Fibroblast of pulmonary artery (primary cell): Measurements from ENCODE around the gene SIRPD.

Source experiments
- DNase-seq: peaks from one replicate; pipeline ENCODE4 v3.0.0-alpha.2; 2010; ENCODE audit warnings: low read depth
- H3K4me3 ChIP-seq: replicated peaks from 2 replicates; pipeline ENCODE4 v1.5.1; 2011; ENCODE audit warnings: low read depth, mild to moderate bottlenecking, control low read depth, low read length, moderate library complexity
- CTCF ChIP-seq: IDR thresholded peaks from 2 replicates; pipeline ENCODE4 v1.5.1; 2011; ENCODE audit warnings: mild to moderate bottlenecking, control low read depth, low read length, inconsistent platforms; ENCODE audit errors: missing control alignments

Gene SIRPD

DNA sequence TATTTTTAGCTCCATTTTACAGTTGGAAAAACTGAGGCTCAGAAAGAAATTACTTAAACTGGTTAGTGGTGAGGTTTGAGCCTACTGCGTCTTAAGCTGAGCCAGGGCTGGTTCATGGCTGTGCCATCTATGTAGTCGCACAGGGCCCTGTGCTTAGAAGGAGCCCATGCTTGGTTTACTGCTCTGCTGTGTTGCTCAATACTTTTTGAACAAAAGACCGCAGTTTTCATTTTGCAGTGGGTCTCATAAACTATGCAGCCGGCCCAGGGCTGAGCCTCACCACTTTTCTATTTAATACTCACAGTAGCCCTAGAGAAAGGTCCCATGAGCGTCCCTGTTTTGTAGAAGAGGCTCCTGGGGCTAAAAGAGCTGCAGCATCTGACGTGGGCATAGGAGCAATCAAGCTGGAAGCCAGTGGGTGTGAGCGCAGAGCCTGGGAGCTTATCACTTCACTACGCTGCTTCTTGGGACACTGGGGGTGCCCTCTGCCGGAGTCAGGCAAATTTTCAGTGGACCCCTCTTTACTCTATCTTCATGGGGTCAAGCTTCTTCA is 66.8 kb downstream of the SIRPD start:
- TF ChIP-seq CTCF: no peak
- no peak for DNase-seq
- H3K4me3 ChIP-seq: no peak overlapping the region

DNA sequence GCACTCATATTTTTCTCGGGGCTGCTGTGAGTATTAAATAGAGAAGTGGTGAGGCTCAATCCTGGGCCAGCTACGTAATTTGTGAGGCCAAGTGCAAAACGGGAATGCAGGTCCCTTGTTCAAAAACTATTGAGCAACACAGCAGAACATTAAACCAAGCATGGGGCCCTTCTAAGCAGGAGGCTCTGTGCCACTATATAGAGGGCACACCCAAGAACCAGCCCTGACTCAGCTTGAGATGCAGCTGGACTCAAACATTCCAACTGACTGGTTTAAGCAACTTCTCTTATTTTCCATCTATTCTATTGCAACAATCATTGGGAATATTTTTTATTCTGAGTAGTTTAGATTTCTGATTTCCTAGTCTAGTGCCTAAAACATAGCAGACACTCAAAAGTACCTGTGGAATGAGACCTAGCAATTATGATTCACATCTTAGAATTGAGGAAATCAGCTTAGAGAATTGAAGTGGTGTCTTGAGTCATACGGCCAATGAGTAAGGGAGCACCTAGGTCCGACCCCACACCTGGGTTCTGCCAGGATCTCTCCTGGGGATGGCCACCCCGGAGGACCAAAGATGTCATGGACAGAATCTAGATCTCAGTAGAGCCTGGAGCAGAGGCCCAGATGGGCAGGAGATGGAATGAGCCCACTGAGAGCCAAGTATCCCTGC is 67.6 kb downstream of the SIRPD start:
- no peak for DNase-seq
- TF ChIP-seq CTCF: no peak
- no peak overlapping the region for H3K4me3 ChIP-seq

- TF ChIP-seq CTCF: no peak
- H3K4me3 ChIP-seq: no peak overlapping the region
- DNase-seq: no peak
Observed at GRCh38 chr20:1489325-1489724, 68.2 kb downstream of the SIRPD start.

- TF ChIP-seq CTCF: no peak
- no peak overlapping the region for H3K4me3 ChIP-seq
- DNase-seq: no peak
Observed at GRCh38 chr20:1486566-1486965, 70.9 kb downstream of the SIRPD start.

- no peak for TF ChIP-seq CTCF
- DNase-seq: no peak
- no peak overlapping the region for H3K4me3 ChIP-seq
Observed at GRCh38 chr20:1484438-1485116, 72.9 kb downstream of the SIRPD start.
